A673 (cell line): ENCODE data around the gene CCDC12. TPM values are rescaled to one million over a fixed set of nuclear protein-coding genes. Genes with fewer than 3 reads are reported as not detected.

ENCODE experiments used
- BruUV-seq: library from RNA; stranded (reverse); fragments of 400-500 nt; replicated peaks from 2 replicates; lab custom pipeline; 2021; lab: Mats Ljungman, UMichigan
- CTCF ChIA-PET: fragments of 300-600 bp; sonication (Branson Sonifier 250); formaldehyde crosslinking; loops from one replicate; lab custom pipeline; 2022; ENCODE audit warnings: antibody characterized with exemption; lab: Charles Lee
- POLR2A ChIA-PET: fragments of 300-600 bp; sonication (Branson Sonifier 250); formaldehyde crosslinking; loops from one replicate; lab custom pipeline; 2022; ENCODE audit warnings: antibody characterized with exemption; ENCODE audit not compliant: low non-redundant PET; lab: Charles Lee
- DNase-seq: peaks from one replicate; pipeline ENCODE4 v3.0.0-alpha.2; 2015; ENCODE audit warnings: low spot score
- H3K27ac ChIP-seq: fragments of 200-600 bp; sonication (generic); 2 replicates; pipeline ENCODE4 v1.5.1; 2016; ENCODE audit warnings: mixed run types, low read depth, mild to moderate bottlenecking, mixed read lengths, antibody characterized with exemption, low read length; ENCODE audit not compliant: poor library complexity, severe bottlenecking
- H3K27me3 ChIP-seq: fragments of 200-600 bp; sonication (generic); replicated peaks from 2 replicates; pipeline ENCODE4 v1.6.1; 2017; ENCODE audit warnings: mixed run types, low read depth, mild to moderate bottlenecking, mixed read lengths, antibody characterized with exemption, low read length; ENCODE audit not compliant: insufficient read depth, poor library complexity
- H3K36me3 ChIP-seq: fragments of 200-600 bp; sonication (generic); 2 replicates; pipeline ENCODE4 v1.6.1; 2016; ENCODE audit warnings: mixed run types, mild to moderate bottlenecking, mixed read lengths, antibody characterized with exemption, low read length; ENCODE audit not compliant: insufficient read depth, poor library complexity, severe bottlenecking
- H3K4me1 ChIP-seq: fragments of 200-600 bp; sonication (generic); 2 replicates; pipeline ENCODE4 v1.6.1; 2017; ENCODE audit warnings: mixed run types, mild to moderate bottlenecking, mixed read lengths, antibody characterized with exemption, low read length; ENCODE audit not compliant: insufficient read depth, poor library complexity, severe bottlenecking
- H3K4me3 ChIP-seq: fragments of 200-600 bp; sonication (generic); 2 replicates; pipeline ENCODE4 v1.5.1; 2016; ENCODE audit warnings: low read depth, mixed run types, mild to moderate bottlenecking, mixed read lengths, low read length; ENCODE audit not compliant: poor library complexity, severe bottlenecking
- H3K9me3 ChIP-seq: fragments of 200-600 bp; sonication (generic); 2 replicates; pipeline ENCODE4 v1.6.1; 2016; ENCODE audit warnings: mixed run types, low read depth, mild to moderate bottlenecking, mixed read lengths, antibody characterized with exemption, low read length; ENCODE audit not compliant: poor library complexity, severe bottlenecking
- EZH2 ChIP-seq: fragments of 200-600 bp; sonication (generic); IDR thresholded peaks from 2 replicates; pipeline ENCODE4 v1.6.1; 2017; ENCODE audit warnings: borderline replicate concordance, low read depth, mild to moderate bottlenecking, mixed read lengths, antibody characterized with exemption, low read length; ENCODE audit not compliant: poor library complexity, severe bottlenecking
- intact Hi-C: fragments of 100-400 bp; cut with micrococcal nuclease; formaldehyde crosslinking; loops from one replicate; pipeline ENCODE4 v1.10.0; 2022; ENCODE audit not compliant: unreplicated experiment
- total RNA-seq: library from RNA; stranded (reverse); gene quantifications from 2 replicates; pipeline ENCODE4 v1.2.3, GENCODE V29; 2021
- TF ChIP-seq, protein P1 (sequence below): fragments of 300-800, 200-600 bp; sonication (generic); conservative IDR thresholded peaks from 2 replicates; pipeline ENCODE4 v1.5.1; 2017; ENCODE audit warnings: low read depth, mild to moderate bottlenecking, antibody characterized with exemption, low read length, moderate library complexity, mixed read lengths

The CCDC12 gene
- total RNA-seq, 1 experiment from 2014 or later: 28.2 TPM

DNA sequence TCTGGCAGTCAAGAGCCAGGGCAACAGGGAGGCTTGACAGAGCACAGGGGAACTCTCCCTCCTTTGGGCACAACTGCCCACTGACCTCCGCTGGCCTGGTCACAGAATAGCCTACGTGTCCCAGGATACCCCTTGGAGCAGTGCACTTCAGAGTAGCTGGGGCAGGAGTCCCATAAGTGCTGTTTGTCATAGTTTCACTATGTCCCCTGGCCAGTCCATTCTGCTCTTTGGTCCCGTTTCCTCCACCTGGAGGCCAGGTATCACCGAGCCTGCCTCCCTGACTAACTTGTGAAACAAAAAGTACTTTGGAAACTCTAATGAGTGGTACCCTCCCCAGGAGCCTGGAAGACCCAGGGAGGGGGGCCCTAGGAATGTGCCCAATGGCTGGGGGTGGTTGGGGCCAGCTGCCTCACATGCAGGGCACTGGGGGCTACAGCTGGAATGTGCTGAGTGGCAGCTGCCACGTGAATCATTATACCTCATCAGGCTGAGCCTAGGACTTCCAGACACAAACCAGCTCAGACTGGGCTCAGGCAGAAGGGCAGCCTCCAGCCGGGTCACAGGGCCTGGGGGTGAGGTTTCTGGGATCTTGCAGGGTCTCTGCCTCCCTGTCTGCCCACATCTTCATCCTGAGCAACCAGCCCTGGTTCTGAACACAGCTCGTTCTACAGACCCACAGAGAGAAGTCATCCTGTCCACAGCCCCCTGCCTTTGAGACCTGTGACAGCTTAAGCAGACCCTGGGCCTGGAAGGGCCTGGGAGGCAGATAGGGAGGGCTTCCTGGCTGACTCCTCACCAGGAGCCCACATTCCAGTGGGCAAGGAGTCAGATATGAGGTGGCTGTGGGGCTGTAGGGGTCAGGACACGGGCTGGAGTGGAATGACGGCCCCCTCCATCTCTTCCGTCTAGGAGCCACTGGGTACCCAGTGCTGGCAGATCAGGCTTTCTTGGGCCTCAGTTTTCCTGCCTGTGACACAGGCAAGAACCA is 99.9 kb downstream of the CCDC12 start:
- intact Hi-C loops: no loop called here
- H3K36me3 ChIP-seq: no peaks in the 10 kb centered on the region
- H3K4me3 ChIP-seq: no peak overlapping the region
- no peak for DNase-seq
- H3K27ac ChIP-seq: no peak overlapping the region
- TF ChIP-seq, protein P1, sequence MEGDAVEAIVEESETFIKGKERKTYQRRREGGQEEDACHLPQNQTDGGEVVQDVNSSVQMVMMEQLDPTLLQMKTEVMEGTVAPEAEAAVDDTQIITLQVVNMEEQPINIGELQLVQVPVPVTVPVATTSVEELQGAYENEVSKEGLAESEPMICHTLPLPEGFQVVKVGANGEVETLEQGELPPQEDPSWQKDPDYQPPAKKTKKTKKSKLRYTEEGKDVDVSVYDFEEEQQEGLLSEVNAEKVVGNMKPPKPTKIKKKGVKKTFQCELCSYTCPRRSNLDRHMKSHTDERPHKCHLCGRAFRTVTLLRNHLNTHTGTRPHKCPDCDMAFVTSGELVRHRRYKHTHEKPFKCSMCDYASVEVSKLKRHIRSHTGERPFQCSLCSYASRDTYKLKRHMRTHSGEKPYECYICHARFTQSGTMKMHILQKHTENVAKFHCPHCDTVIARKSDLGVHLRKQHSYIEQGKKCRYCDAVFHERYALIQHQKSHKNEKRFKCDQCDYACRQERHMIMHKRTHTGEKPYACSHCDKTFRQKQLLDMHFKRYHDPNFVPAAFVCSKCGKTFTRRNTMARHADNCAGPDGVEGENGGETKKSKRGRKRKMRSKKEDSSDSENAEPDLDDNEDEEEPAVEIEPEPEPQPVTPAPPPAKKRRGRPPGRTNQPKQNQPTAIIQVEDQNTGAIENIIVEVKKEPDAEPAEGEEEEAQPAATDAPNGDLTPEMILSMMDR: no peak
- no peak for TF ChIP-seq EZH2
- BruUV-seq: no TSS peak
- no peaks in the 10 kb centered on the region for H3K27me3 ChIP-seq
- ChIA-PET POLR2A (no interaction called here), CTCF (no interaction called here)
- no peaks in the 10 kb centered on the region for H3K9me3 ChIP-seq
- H3K4me1 ChIP-seq: no peaks in the 10 kb centered on the region

DNA sequence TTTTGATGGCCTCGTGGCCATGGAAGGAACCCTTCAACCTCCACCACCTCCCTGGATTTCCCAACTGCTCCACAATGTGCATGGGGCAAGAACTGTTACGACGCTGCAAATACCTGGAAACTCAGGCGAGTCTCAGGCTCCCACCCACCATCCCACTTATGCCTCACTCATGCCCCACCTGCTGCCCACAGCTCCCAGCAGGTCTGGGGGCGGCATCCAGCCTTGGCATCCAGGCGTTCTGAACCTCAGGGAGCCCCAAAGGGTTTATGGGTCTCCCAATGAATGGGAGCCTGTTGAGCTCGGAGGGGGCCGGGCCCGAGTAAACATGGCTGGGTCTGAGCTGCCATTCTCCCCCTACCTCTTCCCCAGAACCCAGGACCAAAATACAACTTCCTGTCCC is 101.0 kb downstream of the CCDC12 start:
- Histone ChIP-seq H3K4me1 (no peaks in the 10 kb centered on the region), H3K27me3 (no peaks in the 10 kb centered on the region), H3K9me3 (no peaks in the 10 kb centered on the region), H3K27ac (no peak overlapping the region), H3K4me3 (no peak overlapping the region), H3K36me3 (no peaks in the 10 kb centered on the region)
- TF ChIP-seq, protein P1: no peak
- TF ChIP-seq EZH2: no peak
- BruUV-seq: no TSS peak
- ChIA-PET CTCF (no interaction called here), POLR2A (no interaction called here)
- DNase-seq: no peak
- intact Hi-C loops: no loop called here

DNA sequence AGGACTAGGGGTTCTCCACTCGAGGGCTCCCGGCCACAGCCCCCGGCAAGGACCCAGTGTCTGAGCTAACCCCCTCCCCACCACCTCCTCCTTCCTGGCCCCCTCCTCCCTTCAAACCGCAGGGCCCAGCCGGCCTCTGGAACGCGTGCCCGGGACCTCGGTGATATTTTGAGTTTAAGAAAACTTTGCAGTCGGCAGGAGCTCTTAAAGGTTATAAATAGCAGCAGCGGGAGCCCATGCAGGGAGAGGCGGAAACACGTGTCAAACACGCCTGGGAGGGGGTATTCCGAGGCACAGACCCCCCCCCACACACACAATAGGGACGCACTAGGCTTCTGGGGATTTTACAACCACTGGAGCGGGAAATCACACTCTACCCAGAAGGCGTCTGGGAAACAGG is 102.1 kb downstream of the CCDC12 start:
- Histone ChIP-seq H3K4me3 (no peak overlapping the region), H3K9me3 (no peaks in the 10 kb centered on the region), H3K4me1 (no peaks in the 10 kb centered on the region), H3K36me3 (no peaks in the 10 kb centered on the region), H3K27me3 (no peaks in the 10 kb centered on the region), H3K27ac (no peak overlapping the region)
- intact Hi-C loops: no loop called here
- DNase-seq: peak; percentile 68
- no TSS peak for BruUV-seq
- CTCF ChIA-PET: no interaction called here
- POLR2A ChIA-PET: interaction anchor here (0.7 kb wide), 1 partner anchor 159 kb away, joined by 7 read pairs; no protein-coding TSS in a partner anchor
- TF ChIP-seq, protein P1: no peak
- TF ChIP-seq EZH2: no peak
